ENCODE results near the gene TRIM51G. TPM values are rescaled to one million over a fixed set of nuclear protein-coding genes. Genes with fewer than 3 reads are reported as not detected.

The TRIM51G gene
- polyA plus RNA-seq = not detected in 2 replicates

GRCh38 chr11:48983785-48984184 is at the start of gene TRIM51G:
TRIM51G (minus strand) TSS chr11:48983885; CDS start chr11:48981695, 2,190 bp downstream.

GRCh38 chr11:49028523-49028922 is 44.8 kb upstream of the TRIM51G start, which contains the start of gene TRIM49B:
TRIM49B (plus strand) TSS chr11:49028823; CDS start chr11:49031600, 2,777 bp downstream.

Other genes starting within 250 kb of the TRIM51G start
- gene TRIM49B, start 44.9 kb upstream of the TRIM51G start, polyA plus RNA-seq = not detected in 2 replicates
- gene TRIM64C, start 75.2 kb upstream of the TRIM51G start, polyA plus RNA-seq = not detected in 2 replicates
- gene FOLH1, start 224.7 kb upstream of the TRIM51G start, polyA plus RNA-seq = 0.24 TPM in 1 of 2 replicates, not detected in the other

All from Purkinje cell (primary cell).